HepG2 (cell line): ENCODE measurements around the gene ZBTB20. TPM values are rescaled to one million over a fixed set of nuclear protein-coding genes. Genes with fewer than 3 reads are reported as not detected.

ENCODE experiments used
- ATAC-seq: fragments of 200-7000 bp; cut with Tn5 transposase; 3 replicates; pipeline ENCODE4 v1.9.1; 2020; ENCODE audit warnings: mild to moderate bottlenecking, moderate library complexity
- BruUV-seq: library from RNA; stranded (reverse); fragments of 400-500 nt; replicated peaks from 2 replicates; lab custom pipeline; 2021; lab: Mats Ljungman, UMichigan
- CTCF ChIA-PET: fragments of 300-600 bp; formaldehyde crosslinking; extraction: SDS; loops from one replicate; lab custom pipeline; 2021; ENCODE audit warnings: low total read pairs, inconsistent platforms, low intra/inter-chr PET ratio; lab: Yijun Ruan, JAX
- POLR2A ChIA-PET: fragments of 350-600 bp; sonication (Branson Sonifier 250); formaldehyde crosslinking; loops from one replicate; lab custom pipeline; 2020; ENCODE audit warnings: antibody characterized with exemption, inconsistent platforms; lab: Yijun Ruan, JAX
- DNase-seq: peaks from one replicate; pipeline ENCODE4 v3.0.0-alpha.2; 2015; ENCODE audit warnings: low spot score
- FAIRE-seq: peaks from 3 replicates; lab custom pipeline; 2011; peaks lifted over from hg19 to GRCh38; lab: Jason Lieb, UNC
- H2AFZ ChIP-seq: one replicate; pipeline ENCODE4 v1.6.1; 2011; ENCODE audit warnings: low read length, inconsistent platforms
- H3K27ac ChIP-seq: fragments of 300-600 bp; 3 replicates; pipeline ENCODE4 v1.8.0; 2011; ENCODE audit warnings: mixed run types, mild to moderate bottlenecking, mixed read lengths, low read length, inconsistent platforms; ENCODE audit not compliant: insufficient read depth; ENCODE audit errors: extremely low read length
- H3K27me3 ChIP-seq, 2 experiments: fragments of 200-600 bp in 1 of 2; 2 replicates in 1 of 2; 3 replicates in 1 of 2; pipeline versions ENCODE4 v1.6.0 to v1.8.0; 2011; ENCODE audit warnings: low read length in 2 of 2, mild to moderate bottlenecking in 2 of 2, moderate library complexity in 2 of 2, inconsistent platforms in 1 of 2; ENCODE audit not compliant: insufficient read depth in 2 of 2, control insufficient read depth in 1 of 2
- H3K36me3 ChIP-seq, 2 experiments: fragments of 200-600 bp in 1 of 2; replicated peaks in 1 of 2; 2 replicates in 1 of 2; 3 replicates in 1 of 2; pipeline versions ENCODE4 v1.5.1 to v1.8.0; 2011; ENCODE audit warnings: low read length in 2 of 2, inconsistent platforms in 1 of 2; ENCODE audit not compliant: insufficient read depth in 2 of 2, control insufficient read depth in 1 of 2
- H3K4me1 ChIP-seq: 2 replicates; pipeline ENCODE4 v1.5.1; 2012; ENCODE audit warnings: low read length, inconsistent platforms; ENCODE audit not compliant: insufficient read depth
- H3K4me2 ChIP-seq: 2 replicates; pipeline ENCODE4 v1.6.0; 2011; ENCODE audit warnings: low read depth, low read length, inconsistent platforms
- H3K4me3 ChIP-seq, 3 experiments: fragments of 200-600 bp in 1 of 3; sonication (generic), shearing (Covaris generic) in 1 of 3; replicated peaks in 1 of 3; 2 replicates each; pipeline ENCODE4 v1.5.1; 2011 to 2016; ENCODE audit warnings: low read length in 3 of 3, inconsistent platforms in 2 of 3, low read depth in 2 of 3, mild to moderate bottlenecking in 2 of 3, control low read depth in 1 of 3, mixed read lengths in 1 of 3; ENCODE audit not compliant: insufficient read depth in 1 of 3
- H3K79me2 ChIP-seq: one replicate; pipeline ENCODE4 v1.6.1; 2011; ENCODE audit warnings: low read length, inconsistent platforms; ENCODE audit not compliant: insufficient read depth
- H3K9ac ChIP-seq: 2 replicates; pipeline ENCODE4 v1.6.0; 2011; ENCODE audit warnings: mild to moderate bottlenecking, low read depth, low read length, inconsistent platforms; ENCODE audit not compliant: insufficient read depth
- H3K9me3 ChIP-seq: 2 replicates; pipeline ENCODE4 v1.5.1; 2012; ENCODE audit warnings: mild to moderate bottlenecking, low read length
- H4K20me1 ChIP-seq: 2 replicates; pipeline ENCODE4 v1.6.0; 2011; ENCODE audit warnings: inconsistent platforms, mild to moderate bottlenecking, low read length, moderate library complexity; ENCODE audit not compliant: insufficient read depth
- CCAR2 ChIP-seq: fragments of 200-400 bp; formaldehyde crosslinking; optimal IDR thresholded peaks from 2 replicates; pipeline ENCODE3; 2018; ENCODE audit warnings: low read depth, mild to moderate bottlenecking, low read length, moderate library complexity
- CEBPG ChIP-seq: IDR thresholded peaks from 2 replicates; pipeline ENCODE4 v1.6.1; 2016
- FOXK1 ChIP-seq: sonication (generic); formaldehyde crosslinking; IDR thresholded peaks from 2 replicates; pipeline ENCODE4 v1.4.0; 2020; ENCODE audit warnings: low read depth, missing genetic modification reagents, borderline replicate concordance
- GABPA ChIP-seq, 2 experiments: IDR thresholded peaks; 2 replicates each; pipeline ENCODE4 v1.6.1; 2011 to 2016; ENCODE audit warnings: low read depth in 2 of 2, low read length in 1 of 2, missing biosample characterization in 1 of 2, missing genetic modification characterization in 1 of 2
- HHEX ChIP-seq: IDR thresholded peaks from 2 replicates; pipeline ENCODE4 v1.6.1; 2016; ENCODE audit warnings: control low read depth
- KDM5A ChIP-seq: fragments of 200-600 bp; sonication (generic); IDR thresholded peaks from 2 replicates; pipeline ENCODE4 v1.7.0; 2018; ENCODE audit warnings: antibody characterized with exemption, mild to moderate bottlenecking, low read length, borderline replicate concordance
- MED1 ChIP-seq: sonication (generic); formaldehyde crosslinking; IDR thresholded peaks from 2 replicates; pipeline ENCODE4 v1.4.0; 2020; ENCODE audit warnings: missing genetic modification reagents
- MXD3 ChIP-seq: IDR thresholded peaks from 2 replicates; pipeline ENCODE4 v1.6.1; 2016; ENCODE audit warnings: mild to moderate bottlenecking, missing biosample characterization, missing genetic modification reagents
- PITX1 ChIP-seq: sonication (generic); formaldehyde crosslinking; IDR thresholded peaks from 2 replicates; pipeline ENCODE4 v1.5.1; 2020; ENCODE audit warnings: mild to moderate bottlenecking, missing genetic modification reagents
- SRF ChIP-seq: IDR thresholded peaks from 2 replicates; pipeline ENCODE4 v1.6.1; 2011; ENCODE audit warnings: mild to moderate bottlenecking, low read depth, low read length, moderate library complexity
- U2AF2 ChIP-seq: fragments of 200-400 bp; formaldehyde crosslinking; IDR thresholded peaks from 2 replicates; pipeline ENCODE4 v1.6.1; 2017; ENCODE audit warnings: low read depth, mild to moderate bottlenecking, low read length
- ZC3H4 ChIP-seq: sonication (generic); formaldehyde crosslinking; IDR thresholded peaks from 2 replicates; pipeline ENCODE4 v1.4.0; 2020; ENCODE audit warnings: missing genetic modification reagents, borderline replicate concordance
- ZEB1 ChIP-seq: IDR thresholded peaks from 2 replicates; pipeline ENCODE4 v1.6.1; 2012; ENCODE audit warnings: mild to moderate bottlenecking, low read depth, inconsistent platforms; ENCODE audit not compliant: insufficient replicate concordance
- ZNF331 ChIP-seq: sonication (generic); formaldehyde crosslinking; IDR thresholded peaks from 2 replicates; pipeline ENCODE4 v1.4.0; 2020; ENCODE audit warnings: missing genetic modification reagents
- in situ Hi-C: cut with HindIII; loops from 2 replicates; pipeline ENCODE4 v1.10.0; 2017; ENCODE audit warnings: low pct_unique_long_range_greater_than_20kb; ENCODE audit not compliant: extremely low pct_ligation_motif_present
- intact Hi-C: fragments of 100-400 bp; cut with micrococcal nuclease; formaldehyde crosslinking; loops from one replicate; pipeline ENCODE4 v1.10.0; 2022; ENCODE audit not compliant: unreplicated experiment
- polyA plus RNA-seq, 8 experiments: library from polyadenylated mRNA; depleted of rRNA in 3 of 8; stranded (reverse) in 7 of 8; unstranded in 1 of 8; fragments of >200 nt; fragmentation: Illumina TruSeq in 4 of 8; extraction: Trizol in 4 of 8; gene quantifications; 2 replicates each; pipeline versions ENCODE4 v1.2.1 to v1.2.3, GENCODE V29; 2011 to 2016; ENCODE audit warnings: low read depth in 4 of 8, missing spikeins in 1 of 8, mixed read lengths in 1 of 8; ENCODE audit not compliant: insufficient read depth in 1 of 8
- total RNA-seq, 5 experiments: library from RNA; depleted of rRNA; stranded (reverse); fragments of >200 nt; fragmentation: Illumina TruSeq; extraction: Trizol; gene quantifications; 2 replicates each; pipeline ENCODE4 v1.2.3, GENCODE V29; 2016; ENCODE audit warnings: low read depth in 1 of 5
- TF ChIP-seq, protein P1 (sequence below): sonication (generic); formaldehyde crosslinking; IDR thresholded peaks from 2 replicates; pipeline ENCODE4 v1.5.1; 2020; ENCODE audit warnings: mild to moderate bottlenecking, missing genetic modification reagents, moderate library complexity
- TF ChIP-seq, protein P2 (sequence below): sonication (generic); formaldehyde crosslinking; IDR thresholded peaks from 2 replicates; pipeline ENCODE4 v1.5.0; 2020; ENCODE audit warnings: mild to moderate bottlenecking, missing genetic modification reagents

Gene ZBTB20
- total and polyA plus RNA-seq, 2 of the 13 experiments (the other 11 are each of a cell fraction or from before 2014, with no cell fraction given): 1.9 to 8.8 TPM

DNA sequence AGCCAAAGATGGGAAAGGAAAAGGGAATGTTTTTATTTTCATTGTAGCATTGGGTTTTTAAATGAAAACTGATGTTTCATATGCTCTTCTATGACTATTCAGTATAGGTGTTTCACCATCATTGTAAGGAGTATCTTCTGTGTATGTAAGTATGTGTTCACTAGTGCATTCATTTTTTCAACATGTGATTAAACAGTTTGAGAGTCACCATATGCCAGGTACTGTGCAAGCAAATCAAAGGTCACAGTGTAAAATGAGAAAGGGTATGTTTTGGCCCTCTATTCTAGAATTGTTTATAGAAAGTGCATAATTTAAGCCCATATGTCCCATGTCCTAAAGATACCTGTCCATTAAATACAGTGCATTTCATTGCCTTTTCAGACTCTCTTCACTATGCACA is 207.2 kb downstream of the ZBTB20 start:
- H2AFZ ChIP-seq: no peak overlapping the region
- in situ Hi-C loops (no loop called here), intact Hi-C loops (no loop called here)
- H3K4me1 ChIP-seq: peaks cover 9% of the 10 kb centered on the region
- no peak overlapping the region for H3K27ac ChIP-seq
- no peak overlapping the region for H3K4me3 ChIP-seq
- DNase-seq (no peak), FAIRE-seq (no peak), ATAC-seq (peak; percentile 38; the same call in 2 of the 3 replicates)
- no peaks in the 10 kb centered on the region for H3K79me2 ChIP-seq
- BruUV-seq: no TSS peak
- CTCF ChIA-PET: no interaction called here
- POLR2A ChIA-PET: no interaction called here
- TF ChIP-seq MED1 (CRISPR knock-in tag) (no peak), CEBPG (CRISPR knock-in tag) (no peak), ZC3H4 (CRISPR knock-in tag) (no peak), PITX1 (CRISPR knock-in tag) (no peak), U2AF2 (no peak), CCAR2 (no peak), HHEX (CRISPR knock-in tag) (no peak), ZNF331 (no peak), ZEB1 (no peak), GABPA (IDR thresholded peaks at IDR 0.05; ENCODE audit: low read depth, low read length) (no peak), GABPA (CRISPR knock-in tag; IDR thresholded peaks at IDR 0.05; ENCODE audit: low read depth) (no peak), FOXK1 (CRISPR knock-in tag) (no peak), SRF (no peak), MXD3 (no peak), KDM5A (no peak)
- TF ChIP-seq, protein P1, sequence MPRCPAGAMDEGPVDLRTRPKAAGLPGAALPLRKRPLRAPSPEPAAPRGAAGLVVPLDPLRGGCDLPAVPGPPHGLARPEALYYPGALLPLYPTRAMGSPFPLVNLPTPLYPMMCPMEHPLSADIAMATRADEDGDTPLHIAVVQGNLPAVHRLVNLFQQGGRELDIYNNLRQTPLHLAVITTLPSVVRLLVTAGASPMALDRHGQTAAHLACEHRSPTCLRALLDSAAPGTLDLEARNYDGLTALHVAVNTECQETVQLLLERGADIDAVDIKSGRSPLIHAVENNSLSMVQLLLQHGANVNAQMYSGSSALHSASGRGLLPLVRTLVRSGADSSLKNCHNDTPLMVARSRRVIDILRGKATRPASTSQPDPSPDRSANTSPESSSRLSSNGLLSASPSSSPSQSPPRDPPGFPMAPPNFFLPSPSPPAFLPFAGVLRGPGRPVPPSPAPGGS (CRISPR knock-in tag): no peak
- TF ChIP-seq, protein P2, sequence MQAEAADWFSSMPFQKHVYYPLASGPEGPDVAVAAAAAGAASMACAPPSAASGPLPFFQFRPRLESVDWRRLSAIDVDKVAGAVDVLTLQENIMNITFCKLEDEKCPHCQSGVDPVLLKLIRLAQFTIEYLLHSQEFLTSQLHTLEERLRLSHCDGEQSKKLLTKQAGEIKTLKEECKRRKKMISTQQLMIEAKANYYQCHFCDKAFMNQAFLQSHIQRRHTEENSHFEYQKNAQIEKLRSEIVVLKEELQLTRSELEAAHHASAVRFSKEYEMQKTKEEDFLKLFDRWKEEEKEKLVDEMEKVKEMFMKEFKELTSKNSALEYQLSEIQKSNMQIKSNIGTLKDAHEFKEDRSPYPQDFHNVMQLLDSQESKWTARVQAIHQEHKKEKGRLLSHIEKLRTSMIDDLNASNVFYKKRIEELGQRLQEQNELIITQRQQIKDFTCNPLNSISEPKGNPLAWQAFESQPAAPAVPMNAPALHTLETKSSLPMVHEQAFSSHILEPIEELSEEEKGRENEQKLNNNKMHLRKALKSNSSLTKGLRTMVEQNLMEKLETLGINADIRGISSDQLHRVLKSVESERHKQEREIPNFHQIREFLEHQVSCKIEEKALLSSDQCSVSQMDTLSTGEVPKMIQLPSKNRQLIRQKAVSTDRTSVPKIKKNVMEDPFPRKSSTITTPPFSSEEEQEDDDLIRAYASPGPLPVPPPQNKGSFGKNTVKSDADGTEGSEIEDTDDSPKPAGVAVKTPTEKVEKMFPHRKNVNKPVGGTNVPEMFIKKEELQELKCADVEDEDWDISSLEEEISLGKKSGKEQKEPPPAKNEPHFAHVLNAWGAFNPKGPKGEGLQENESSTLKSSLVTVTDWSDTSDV (CRISPR knock-in tag): no peak
- H3K27me3 ChIP-seq: no peaks in the 10 kb centered on the region
- H3K4me2 ChIP-seq: no peak overlapping the region
- no peak overlapping the region for H3K9ac ChIP-seq
- H4K20me1 ChIP-seq: no peaks in the 10 kb centered on the region
- no peaks in the 10 kb centered on the region for H3K36me3 ChIP-seq
- H3K9me3 ChIP-seq: no peaks in the 10 kb centered on the region
